Measurements from ENCODE around the gene SERP1.

GRCh38 chr3:150511122-150511821, 35.0 kb downstream of the SERP1 start:
- TF ChIP-seq CTCF (conservative IDR thresholded peaks at IDR 0.05; ENCODE audit: low read depth, low read length) (no peak), EZH2 (IDR thresholded peaks at IDR 0.05; ENCODE audit: borderline replicate concordance, low read depth, low read length, poor library complexity, severe bottlenecking) (no peak)
